Measurements from ENCODE around the gene SLC35E4. TPM values are rescaled to one million over a fixed set of nuclear protein-coding genes. Genes with fewer than 3 reads are reported as not detected.

SLC35E4 gene
- total and polyA plus RNA-seq, 2 donors (not counting 1 experiment from before 2014, with no cell fraction given), result 0.39 to 3.4 TPM

- no peaks in the 10 kb centered on the region for H4K20me1 ChIP-seq (ENCODE audit: control insufficient read depth, insufficient read depth, low read length, poor library complexity, severe bottlenecking)
- no peaks in the 10 kb centered on the region for H3K36me3 ChIP-seq (replicated peaks in 1 of 2; ENCODE audit: control extremely low read depth in 1 of 2, control insufficient read depth in 1 of 2, extremely low read depth in 1 of 2, insufficient read depth in 2 of 2, low read length in 1 of 2)
- H3K4me3 ChIP-seq (ENCODE audit: control extremely low read depth in 1 of 5, extremely low read depth in 1 of 5, insufficient read depth in 1 of 5, low read depth in 2 of 5, low read length in 4 of 5), result no peak overlapping the region
- no peak for ATAC-seq (ENCODE audit: low read depth)
- 54% methylated on average over 15 of the region's 17 CpGs for WGBS (ENCODE audit: insufficient coverage)
- H3K79me2 ChIP-seq (ENCODE audit: control insufficient read depth, insufficient read depth, low read length), result no peaks in the 10 kb centered on the region
- H3K9me3 ChIP-seq (ENCODE audit: control extremely low read depth in 1 of 3, control insufficient read depth in 2 of 3, insufficient read depth in 1 of 3, low read length in 2 of 3), result no peaks in the 10 kb centered on the region
- POLR2A ChIA-PET, result no interaction called here
- peaks cover 29% of the 10 kb centered on the region for H3K4me1 Mint-ChIP-seq
- peaks cover 16% of the 10 kb centered on the region for H3K27me3 Mint-ChIP-seq
- CTCF ChIA-PET, result interaction anchor here (1.8 kb wide), 1 partner anchor 281 kb away, joined by 5 read pairs; no protein-coding TSS in a partner anchor
- H3K4me3 Mint-ChIP-seq, result peak overlapping the region; percentile 14
- H3K27ac ChIP-seq (ENCODE audit: low read length in 2 of 2), result no peak overlapping the region
- intact Hi-C loops (cut with micrococcal nuclease), result no loop called here
- no peak for TF ChIP-seq EZH2 (IDR thresholded peaks at IDR 0.05; ENCODE audit: borderline replicate concordance, insufficient read depth, low read depth, low read length, poor library complexity, severe bottlenecking)
- TF ChIP-seq CTCF (IDR thresholded peaks at IDR 0.05), result no peak
- H3K4me2 ChIP-seq (replicated peaks; ENCODE audit: low read depth, low read length, poor library complexity, severe bottlenecking), result no peak overlapping the region
- no peak overlapping the region for H3K9ac ChIP-seq (ENCODE audit: low read length)
- H3K4me1 ChIP-seq (ENCODE audit: control insufficient read depth in 2 of 2, insufficient read depth in 2 of 2, low read length in 2 of 2), result peaks cover 18 to 42% of the 10 kb centered on the region in 2 donors
- H3K27ac Mint-ChIP-seq, result no peak overlapping the region
- H2AFZ ChIP-seq (ENCODE audit: insufficient read depth, low read depth, low read length, poor library complexity, severe bottlenecking), result no peak overlapping the region
- H3K27me3 ChIP-seq (replicated peaks in 1 of 4; ENCODE audit: control extremely low read depth in 1 of 4, control insufficient read depth in 3 of 4, insufficient read depth in 4 of 4, low read length in 3 of 4), result no peaks in the 10 kb centered on the region
- H3K9me3 Mint-ChIP-seq (ENCODE audit: insufficient read depth), result no peaks in the 10 kb centered on the region
- DNase-seq, result no peak
Observed at GRCh38 chr22:30609260-30610185, 26.1 kb upstream of the SLC35E4 start.

GRCh38 chr22:30610299-30610698, 25.3 kb upstream of the SLC35E4 start:
- Histone ChIP-seq H2AFZ (ENCODE audit: insufficient read depth, low read depth, low read length, poor library complexity, severe bottlenecking) (no peak overlapping the region), H3K4me2 (replicated peaks; ENCODE audit: low read depth, low read length, poor library complexity, severe bottlenecking) (no peak overlapping the region), H3K79me2 (ENCODE audit: control insufficient read depth, insufficient read depth, low read length) (no peaks in the 10 kb centered on the region), H3K4me1 (ENCODE audit: control insufficient read depth in 2 of 2, insufficient read depth in 2 of 2, low read length in 2 of 2) (peaks cover 18 to 42% of the 10 kb centered on the region in 2 donors), H3K27me3 (replicated peaks in 1 of 4; ENCODE audit: control extremely low read depth in 1 of 4, control insufficient read depth in 3 of 4, insufficient read depth in 4 of 4, low read length in 3 of 4) (no peaks in the 10 kb centered on the region), H3K4me3 (ENCODE audit: control extremely low read depth in 1 of 5, extremely low read depth in 1 of 5, insufficient read depth in 1 of 5, low read depth in 2 of 5, low read length in 4 of 5) (no peak overlapping the region), H3K9ac (ENCODE audit: low read length) (no peak overlapping the region), H3K27ac (ENCODE audit: low read length in 2 of 2) (no peak overlapping the region), H4K20me1 (ENCODE audit: control insufficient read depth, insufficient read depth, low read length, poor library complexity, severe bottlenecking) (no peaks in the 10 kb centered on the region), H3K36me3 (replicated peaks in 1 of 2; ENCODE audit: control extremely low read depth in 1 of 2, control insufficient read depth in 1 of 2, extremely low read depth in 1 of 2, insufficient read depth in 2 of 2, low read length in 1 of 2) (no peaks in the 10 kb centered on the region), H3K9me3 (ENCODE audit: control extremely low read depth in 1 of 3, control insufficient read depth in 2 of 3, insufficient read depth in 1 of 3, low read length in 2 of 3) (no peaks in the 10 kb centered on the region)
- no peak for DNase-seq
- POLR2A ChIA-PET, result no interaction called here
- no peak overlapping the region for H3K27ac Mint-ChIP-seq
- intact Hi-C loops (cut with micrococcal nuclease), result no loop called here
- 70% methylated on average over 5 of the region's 7 CpGs for WGBS (ENCODE audit: insufficient coverage)
- no peak for ATAC-seq (ENCODE audit: low read depth)
- H3K4me3 Mint-ChIP-seq, result no peak overlapping the region
- H3K4me1 Mint-ChIP-seq, result peaks cover 29% of the 10 kb centered on the region
- H3K27me3 Mint-ChIP-seq, result peaks cover 20% of the 10 kb centered on the region
- no peak for TF ChIP-seq CTCF (IDR thresholded peaks at IDR 0.05)
- TF ChIP-seq EZH2 (IDR thresholded peaks at IDR 0.05; ENCODE audit: borderline replicate concordance, insufficient read depth, low read depth, low read length, poor library complexity, severe bottlenecking), result no peak
- CTCF ChIA-PET, result no interaction called here
- H3K9me3 Mint-ChIP-seq (ENCODE audit: insufficient read depth), result no peaks in the 10 kb centered on the region
